ENCODE measurements around the gene DDX10.

- TF ChIP-seq EZH2 (IDR thresholded peaks at IDR 0.05; ENCODE audit: borderline replicate concordance, low read depth, low read length, poor library complexity, severe bottlenecking), result no peak
- TF ChIP-seq, protein P1, sequence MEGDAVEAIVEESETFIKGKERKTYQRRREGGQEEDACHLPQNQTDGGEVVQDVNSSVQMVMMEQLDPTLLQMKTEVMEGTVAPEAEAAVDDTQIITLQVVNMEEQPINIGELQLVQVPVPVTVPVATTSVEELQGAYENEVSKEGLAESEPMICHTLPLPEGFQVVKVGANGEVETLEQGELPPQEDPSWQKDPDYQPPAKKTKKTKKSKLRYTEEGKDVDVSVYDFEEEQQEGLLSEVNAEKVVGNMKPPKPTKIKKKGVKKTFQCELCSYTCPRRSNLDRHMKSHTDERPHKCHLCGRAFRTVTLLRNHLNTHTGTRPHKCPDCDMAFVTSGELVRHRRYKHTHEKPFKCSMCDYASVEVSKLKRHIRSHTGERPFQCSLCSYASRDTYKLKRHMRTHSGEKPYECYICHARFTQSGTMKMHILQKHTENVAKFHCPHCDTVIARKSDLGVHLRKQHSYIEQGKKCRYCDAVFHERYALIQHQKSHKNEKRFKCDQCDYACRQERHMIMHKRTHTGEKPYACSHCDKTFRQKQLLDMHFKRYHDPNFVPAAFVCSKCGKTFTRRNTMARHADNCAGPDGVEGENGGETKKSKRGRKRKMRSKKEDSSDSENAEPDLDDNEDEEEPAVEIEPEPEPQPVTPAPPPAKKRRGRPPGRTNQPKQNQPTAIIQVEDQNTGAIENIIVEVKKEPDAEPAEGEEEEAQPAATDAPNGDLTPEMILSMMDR (conservative IDR thresholded peaks at IDR 0.05; ENCODE audit: low read depth, low read length), result no peak
Observed at GRCh38 chr11:108838102-108838791, 173.4 kb downstream of the DDX10 start.

Data from A673 (cell line).